B cell (primary cell): ENCODE results near the gene ENTREP3.

Experiments
- EZH2 ChIP-seq: IDR thresholded peaks from 2 replicates; pipeline ENCODE4 v1.6.1; 2012; ENCODE audit warnings: borderline replicate concordance, low read depth, mild to moderate bottlenecking, moderate library complexity, low read length; ENCODE audit not compliant: insufficient read depth, poor library complexity, severe bottlenecking
- TF ChIP-seq, protein P1 (sequence below): fragments of 200-600 bp; IDR thresholded peaks from one replicate; pipeline ENCODE4 v1.8.0; 2022; ENCODE audit warnings: antibody characterized with exemption, mild to moderate bottlenecking

DNA sequence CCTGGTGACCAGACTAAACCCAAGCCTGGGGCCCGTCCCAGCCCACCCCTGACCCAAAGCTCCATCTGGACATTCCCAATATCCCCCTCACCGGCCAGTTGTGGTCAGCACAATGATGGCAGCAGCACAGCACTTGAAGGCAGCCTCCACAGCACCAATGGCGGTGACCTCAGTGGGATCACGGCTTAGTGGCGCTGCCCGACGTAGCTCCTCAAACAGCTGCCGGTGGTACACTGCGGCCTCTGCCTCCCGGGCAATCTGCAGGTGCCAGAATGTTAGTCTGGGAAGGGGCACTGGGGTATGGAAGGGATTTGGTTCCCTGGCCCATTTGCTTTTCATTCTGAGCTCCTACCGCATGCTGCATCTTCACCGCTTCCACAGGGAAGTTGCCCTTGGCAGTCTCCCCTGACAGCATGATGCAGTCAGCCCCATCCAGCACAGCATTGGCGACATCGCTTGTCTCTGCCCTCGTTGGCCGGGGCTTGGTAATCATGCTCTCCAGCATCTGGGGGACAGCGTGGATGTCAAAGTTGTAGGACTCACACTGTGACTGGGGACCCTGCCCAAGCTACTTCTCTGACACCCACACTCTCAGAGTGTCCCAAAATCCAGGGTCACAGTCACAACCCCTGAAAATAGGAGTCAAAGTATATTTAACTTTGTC is 37.9 kb upstream of the ENTREP3 start:
- TF ChIP-seq EZH2 = no peak
- TF ChIP-seq, protein P1, sequence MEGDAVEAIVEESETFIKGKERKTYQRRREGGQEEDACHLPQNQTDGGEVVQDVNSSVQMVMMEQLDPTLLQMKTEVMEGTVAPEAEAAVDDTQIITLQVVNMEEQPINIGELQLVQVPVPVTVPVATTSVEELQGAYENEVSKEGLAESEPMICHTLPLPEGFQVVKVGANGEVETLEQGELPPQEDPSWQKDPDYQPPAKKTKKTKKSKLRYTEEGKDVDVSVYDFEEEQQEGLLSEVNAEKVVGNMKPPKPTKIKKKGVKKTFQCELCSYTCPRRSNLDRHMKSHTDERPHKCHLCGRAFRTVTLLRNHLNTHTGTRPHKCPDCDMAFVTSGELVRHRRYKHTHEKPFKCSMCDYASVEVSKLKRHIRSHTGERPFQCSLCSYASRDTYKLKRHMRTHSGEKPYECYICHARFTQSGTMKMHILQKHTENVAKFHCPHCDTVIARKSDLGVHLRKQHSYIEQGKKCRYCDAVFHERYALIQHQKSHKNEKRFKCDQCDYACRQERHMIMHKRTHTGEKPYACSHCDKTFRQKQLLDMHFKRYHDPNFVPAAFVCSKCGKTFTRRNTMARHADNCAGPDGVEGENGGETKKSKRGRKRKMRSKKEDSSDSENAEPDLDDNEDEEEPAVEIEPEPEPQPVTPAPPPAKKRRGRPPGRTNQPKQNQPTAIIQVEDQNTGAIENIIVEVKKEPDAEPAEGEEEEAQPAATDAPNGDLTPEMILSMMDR = no peak
